Neural cell (in vitro differentiated cells): Measurements from ENCODE around the gene RPS6KA2. TPM values are rescaled to one million over a fixed set of nuclear protein-coding genes. Genes with fewer than 3 reads are reported as not detected.

ENCODE experiments used
- H2AFZ ChIP-seq: fragments of 200-600, 300-800 bp; sonication (generic), shearing (Covaris generic); 2 replicates; pipeline ENCODE4 v1.6.0; 2014; ENCODE audit warnings: low read depth, mild to moderate bottlenecking, antibody characterized with exemption, low read length, moderate library complexity
- H3F3A ChIP-seq: fragments of 200-600 bp; shearing (Covaris generic); 2 replicates; pipeline ENCODE4 v1.6.1; 2016; ENCODE audit warnings: mild to moderate bottlenecking, moderate library complexity, mixed read lengths, antibody characterized with exemption, low read length; ENCODE audit not compliant: insufficient read depth, poor library complexity, severe bottlenecking
- H3K27ac ChIP-seq: fragments of 200-600, 300-800 bp; sonication (generic), shearing (Covaris generic); 2 replicates; pipeline ENCODE4 v1.5.1; 2014; ENCODE audit warnings: mild to moderate bottlenecking, low read length, moderate library complexity
- H3K27me3 ChIP-seq: fragments of 300-800, 200-600 bp; sonication (generic), shearing (Covaris generic); 2 replicates; pipeline ENCODE4 v1.6.0; 2014; ENCODE audit warnings: mild to moderate bottlenecking, low read depth, low read length, moderate library complexity; ENCODE audit not compliant: insufficient read depth
- H3K36me3 ChIP-seq: fragments of 300-800, 200-600 bp; sonication (generic), shearing (Covaris generic); 2 replicates; pipeline ENCODE4 v1.5.1; 2014; ENCODE audit warnings: mild to moderate bottlenecking, antibody characterized with exemption, low read length, moderate library complexity; ENCODE audit not compliant: insufficient read depth
- H3K4me2 ChIP-seq: fragments of 300-800, 200-600 bp; sonication (generic), shearing (Covaris generic); 2 replicates; pipeline ENCODE4 v1.6.0; 2014; ENCODE audit warnings: mild to moderate bottlenecking, low read length
- H3K4me3 ChIP-seq: fragments of 300-800, 200-600 bp; sonication (generic), shearing (Covaris generic); 2 replicates; pipeline ENCODE4 v1.5.1; 2014; ENCODE audit warnings: mild to moderate bottlenecking, low read length, moderate library complexity
- H3K79me2 ChIP-seq: fragments of 200-600 bp; shearing (Covaris generic); replicated peaks from 2 replicates; pipeline ENCODE4 v1.6.0; 2014; ENCODE audit warnings: mild to moderate bottlenecking, low read length, moderate library complexity; ENCODE audit not compliant: insufficient read depth
- H3K9ac ChIP-seq: fragments of 300-800, 200-600 bp; sonication (generic), shearing (Covaris generic); 2 replicates; pipeline ENCODE4 v1.6.1; 2016; ENCODE audit warnings: mild to moderate bottlenecking, low read length, mixed read lengths
- H3K9me2 ChIP-seq: fragments of 200-600 bp; shearing (Covaris generic); 2 replicates; pipeline ENCODE4 v1.6.1; 2016; ENCODE audit warnings: mild to moderate bottlenecking, low read length, mixed read lengths; ENCODE audit not compliant: insufficient read depth
- H3K9me3 ChIP-seq: fragments of 200-600, 300-800 bp; sonication (generic), shearing (Covaris generic); 2 replicates; pipeline ENCODE4 v1.6.1; 2016; ENCODE audit warnings: mild to moderate bottlenecking, mixed run types, low read length, moderate library complexity, mixed read lengths
- H4K20me1 ChIP-seq: fragments of 200-600 bp; shearing (Covaris generic); 2 replicates; pipeline ENCODE4 v1.6.1; 2016; ENCODE audit warnings: mild to moderate bottlenecking, mixed run types; ENCODE audit not compliant: insufficient read depth
- EP300 ChIP-seq: fragments of 450-650 bp; conservative IDR thresholded peaks from 2 replicates; pipeline ENCODE4 v1.6.1; 2014; ENCODE audit warnings: antibody characterized with exemption, mild to moderate bottlenecking, moderate library complexity; ENCODE audit not compliant: poor library complexity, severe bottlenecking
- EZH2 ChIP-seq: fragments of 200-600, 300-800 bp; shearing (Covaris generic), sonication (generic); IDR thresholded peaks from 2 replicates; pipeline ENCODE4 v1.6.1; 2014; ENCODE audit warnings: antibody characterized with exemption, low read length, borderline replicate concordance, mild to moderate bottlenecking; ENCODE audit not compliant: insufficient read depth, poor library complexity, severe bottlenecking
- MXI1 ChIP-seq: fragments of 450-650 bp; conservative IDR thresholded peaks from 2 replicates; pipeline ENCODE4 v1.6.1; 2014; ENCODE audit warnings: antibody characterized with exemption, mild to moderate bottlenecking; ENCODE audit not compliant: poor library complexity, severe bottlenecking
- POLR2AphosphoS5 ChIP-seq: IDR thresholded peaks from 2 replicates; pipeline ENCODE4 v1.6.1; 2012
- RAD21 ChIP-seq: fragments of 450-650 bp; conservative IDR thresholded peaks from 2 replicates; pipeline ENCODE4 v1.6.1; 2014; ENCODE audit warnings: antibody characterized with exemption, mild to moderate bottlenecking, moderate library complexity
- REST ChIP-seq: IDR thresholded peaks from 2 replicates; pipeline ENCODE4 v1.6.1; 2012; ENCODE audit warnings: borderline replicate concordance
- SMC3 ChIP-seq: fragments of 450-650 bp; conservative IDR thresholded peaks from 2 replicates; pipeline ENCODE4 v1.6.1; 2014; ENCODE audit warnings: antibody characterized with exemption, mild to moderate bottlenecking, moderate library complexity; ENCODE audit not compliant: poor library complexity
- TAF1 ChIP-seq: IDR thresholded peaks from 2 replicates; pipeline ENCODE4 v1.6.1; 2012; ENCODE audit warnings: low read depth
- polyA plus RNA-seq: library from polyadenylated mRNA; depleted of rRNA; stranded (reverse); fragments of >200 nt; gene quantifications from 2 replicates; pipeline ENCODE4 v1.2.3, GENCODE V29; 2014
- TF ChIP-seq, protein P1 (sequence below): fragments of 450-650 bp; IDR thresholded peaks from 2 replicates; pipeline ENCODE4 v1.5.1; 2014; ENCODE audit warnings: antibody characterized with exemption, mild to moderate bottlenecking, moderate library complexity; ENCODE audit not compliant: poor library complexity, severe bottlenecking

The RPS6KA2 gene
- polyA plus RNA-seq, 1 donor from 2014 or later, result 34.3 TPM

DNA sequence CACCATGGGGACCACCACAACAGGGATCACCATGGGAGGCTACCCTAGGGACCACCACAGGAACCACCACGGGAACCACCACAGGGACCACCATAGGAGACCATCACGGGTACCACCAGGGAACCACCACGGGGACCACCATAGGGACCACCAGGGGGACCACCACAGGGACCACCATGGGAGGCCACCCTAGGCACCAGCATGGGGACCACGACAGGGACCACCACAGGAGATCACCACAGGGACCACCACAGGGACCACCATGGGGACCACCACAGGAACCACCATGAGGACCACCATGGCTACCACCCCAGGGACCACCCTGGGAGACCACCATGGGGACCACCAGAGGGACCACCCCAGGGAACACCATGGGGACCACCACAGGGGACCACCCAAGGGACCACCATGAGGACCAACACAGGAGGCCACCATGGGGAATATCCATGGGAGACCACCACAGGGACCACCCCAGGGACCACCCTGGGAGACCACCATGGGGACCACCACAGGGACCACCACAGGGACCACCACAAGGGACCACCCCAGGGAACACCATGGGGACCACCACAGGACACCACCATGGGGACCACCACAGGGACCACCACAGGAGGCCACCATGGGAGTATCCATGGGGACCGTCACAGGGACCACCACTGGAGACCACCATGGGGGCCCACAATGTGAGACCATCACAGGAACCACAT lies 176.7 kb downstream of the RPS6KA2 start:
- Histone ChIP-seq H3K4me3 (no peak overlapping the region), H3F3A (no peaks in the 10 kb centered on the region), H4K20me1 (no peaks in the 10 kb centered on the region), H3K9ac (no peak overlapping the region), H3K4me2 (no peak overlapping the region), H3K79me2 (no peaks in the 10 kb centered on the region), H3K27me3 (no peaks in the 10 kb centered on the region), H3K36me3 (peaks cover 35% of the 10 kb centered on the region), H2AFZ (no peak overlapping the region), H3K9me3 (peaks cover 14% of the 10 kb centered on the region), H3K27ac (no peak overlapping the region), H3K9me2 (no peaks in the 10 kb centered on the region)
- TF ChIP-seq MXI1 (no peak), SMC3 (no peak), RAD21 (no peak), EP300 (no peak), REST (no peak), POLR2AphosphoS5 (no peak)
- TF ChIP-seq, protein P1, sequence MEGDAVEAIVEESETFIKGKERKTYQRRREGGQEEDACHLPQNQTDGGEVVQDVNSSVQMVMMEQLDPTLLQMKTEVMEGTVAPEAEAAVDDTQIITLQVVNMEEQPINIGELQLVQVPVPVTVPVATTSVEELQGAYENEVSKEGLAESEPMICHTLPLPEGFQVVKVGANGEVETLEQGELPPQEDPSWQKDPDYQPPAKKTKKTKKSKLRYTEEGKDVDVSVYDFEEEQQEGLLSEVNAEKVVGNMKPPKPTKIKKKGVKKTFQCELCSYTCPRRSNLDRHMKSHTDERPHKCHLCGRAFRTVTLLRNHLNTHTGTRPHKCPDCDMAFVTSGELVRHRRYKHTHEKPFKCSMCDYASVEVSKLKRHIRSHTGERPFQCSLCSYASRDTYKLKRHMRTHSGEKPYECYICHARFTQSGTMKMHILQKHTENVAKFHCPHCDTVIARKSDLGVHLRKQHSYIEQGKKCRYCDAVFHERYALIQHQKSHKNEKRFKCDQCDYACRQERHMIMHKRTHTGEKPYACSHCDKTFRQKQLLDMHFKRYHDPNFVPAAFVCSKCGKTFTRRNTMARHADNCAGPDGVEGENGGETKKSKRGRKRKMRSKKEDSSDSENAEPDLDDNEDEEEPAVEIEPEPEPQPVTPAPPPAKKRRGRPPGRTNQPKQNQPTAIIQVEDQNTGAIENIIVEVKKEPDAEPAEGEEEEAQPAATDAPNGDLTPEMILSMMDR, result no peak

GRCh38 chr6:166449641-166450040 lies 177.4 kb downstream of the RPS6KA2 start:
- Histone ChIP-seq H3K27ac (no peak overlapping the region), H3K9me3 (peaks cover 14% of the 10 kb centered on the region), H3K79me2 (no peaks in the 10 kb centered on the region), H2AFZ (no peak overlapping the region), H3K9ac (no peak overlapping the region), H3F3A (no peaks in the 10 kb centered on the region), H3K9me2 (no peaks in the 10 kb centered on the region), H3K27me3 (no peaks in the 10 kb centered on the region), H3K4me3 (no peak overlapping the region), H4K20me1 (no peaks in the 10 kb centered on the region), H3K4me2 (no peak overlapping the region), H3K36me3 (peaks cover 31% of the 10 kb centered on the region)
- TF ChIP-seq SMC3, result no peak
- no peak for TF ChIP-seq RAD21
- TF ChIP-seq, protein P1, result no peak
- TF ChIP-seq EP300, result no peak
- TF ChIP-seq TAF1, result no peak
- no peak for TF ChIP-seq MXI1
- no peak for TF ChIP-seq EZH2
- no peak for TF ChIP-seq POLR2AphosphoS5
- TF ChIP-seq REST, result no peak
